ENCODE measurements around the gene CNOT9. TPM values are rescaled to one million over a fixed set of nuclear protein-coding genes. Genes with fewer than 3 reads are reported as not detected.

Gene CNOT9
- total RNA-seq, 1 experiment from 2014 or later: 65.7 TPM

DNA sequence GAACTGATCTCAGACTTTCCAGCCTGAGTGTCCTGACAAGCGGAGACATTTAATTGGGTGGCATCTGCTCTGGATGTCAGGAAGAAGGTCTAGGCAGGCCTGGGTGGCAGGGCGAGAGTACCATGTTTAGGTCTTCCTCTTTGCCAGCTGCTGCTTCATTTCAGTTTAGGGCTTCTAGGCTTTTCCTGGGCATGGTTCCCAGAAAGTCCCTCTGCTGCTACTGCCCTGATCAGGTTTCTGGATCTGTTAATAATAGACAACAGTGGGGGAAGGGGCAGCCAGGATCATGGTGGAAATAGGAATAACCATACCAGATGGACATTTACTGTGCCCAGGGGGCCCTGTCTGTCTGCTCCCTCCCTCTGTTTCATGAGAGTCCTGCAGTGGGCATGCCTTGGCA, 36.8 kb downstream of the CNOT9 start:
- ChIA-PET CTCF (no interaction called here), RAD21 (ENCODE audit: low non-redundant PET in 1 of 2, low total read pairs in 2 of 2, uncharacterized antibody in 2 of 2, unreplicated experiment in 2 of 2) (no interaction called here), POLR2A (no interaction called here)
- Histone ChIP-seq H4K20me1 (ENCODE audit: insufficient read depth) (no peaks in the 10 kb centered on the region), H3K9me3 (ENCODE audit: control insufficient read depth in 1 of 2, insufficient read depth in 1 of 2, low read depth in 1 of 2, low read length in 2 of 2) (no peaks in the 10 kb centered on the region), H3K4me2 (ENCODE audit: low read length) (peak overlapping the region; percentile 29), H3K4me3 (replicated peaks in 1 of 2; ENCODE audit: low read depth in 1 of 2, low read length in 2 of 2) (no peak overlapping the region), H3K9me2 (ENCODE audit: insufficient read depth) (no peaks in the 10 kb centered on the region), H3K27ac (ENCODE audit: low read depth, low read length) (no peak overlapping the region), H3K36me3 (ENCODE audit: control insufficient read depth in 1 of 2, insufficient read depth in 2 of 2, low read length in 2 of 2) (no peaks in the 10 kb centered on the region), H3K79me2 (ENCODE audit: insufficient read depth, low read length) (no peaks in the 10 kb centered on the region), H3K27me3 (ENCODE audit: insufficient read depth, low read length) (no peaks in the 10 kb centered on the region), H3K4me1 (ENCODE audit: control insufficient read depth in 1 of 2, insufficient read depth in 2 of 2, low read length in 2 of 2) (peaks cover 5 to 12% of the 10 kb centered on the region in 2 experiments; a peak in 2 of 4 replicates), H3K9ac (ENCODE audit: low read length) (no peak overlapping the region), H2AFZ (ENCODE audit: low read depth, low read length, poor library complexity, severe bottlenecking) (no peak overlapping the region)
- BruUV-seq (replicated peaks): no TSS peak
- TF ChIP-seq, protein P1, sequence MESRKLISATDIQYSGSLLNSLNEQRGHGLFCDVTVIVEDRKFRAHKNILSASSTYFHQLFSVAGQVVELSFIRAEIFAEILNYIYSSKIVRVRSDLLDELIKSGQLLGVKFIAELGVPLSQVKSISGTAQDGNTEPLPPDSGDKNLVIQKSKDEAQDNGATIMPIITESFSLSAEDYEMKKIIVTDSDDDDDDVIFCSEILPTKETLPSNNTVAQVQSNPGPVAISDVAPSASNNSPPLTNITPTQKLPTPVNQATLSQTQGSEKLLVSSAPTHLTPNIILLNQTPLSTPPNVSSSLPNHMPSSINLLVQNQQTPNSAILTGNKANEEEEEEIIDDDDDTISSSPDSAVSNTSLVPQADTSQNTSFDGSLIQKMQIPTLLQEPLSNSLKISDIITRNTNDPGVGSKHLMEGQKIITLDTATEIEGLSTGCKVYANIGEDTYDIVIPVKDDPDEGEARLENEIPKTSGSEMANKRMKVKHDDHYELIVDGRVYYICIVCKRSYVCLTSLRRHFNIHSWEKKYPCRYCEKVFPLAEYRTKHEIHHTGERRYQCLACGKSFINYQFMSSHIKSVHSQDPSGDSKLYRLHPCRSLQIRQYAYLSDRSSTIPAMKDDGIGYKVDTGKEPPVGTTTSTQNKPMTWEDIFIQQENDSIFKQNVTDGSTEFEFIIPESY (IDR thresholded peaks at IDR 0.05; ENCODE audit: extremely low read depth, insufficient replicate concordance, low read length): no peak
- TF ChIP-seq FOSL1 (IDR thresholded peaks at IDR 0.05; ENCODE audit: low read depth): no peak
- no peak for TF ChIP-seq EGR1 (IDR thresholded peaks at IDR 0.05; ENCODE audit: low read depth)
- no peak for TF ChIP-seq CEBPB (IDR thresholded peaks at IDR 0.05; ENCODE audit: low read depth)
- TF ChIP-seq SRF (IDR thresholded peaks at IDR 0.05; ENCODE audit: low read depth): no peak
- TF ChIP-seq POLR2A (IDR thresholded peaks at IDR 0.05; ENCODE audit: borderline replicate concordance, extremely low read depth, insufficient read depth, insufficient read length): no peak
- TF ChIP-seq, protein P2, sequence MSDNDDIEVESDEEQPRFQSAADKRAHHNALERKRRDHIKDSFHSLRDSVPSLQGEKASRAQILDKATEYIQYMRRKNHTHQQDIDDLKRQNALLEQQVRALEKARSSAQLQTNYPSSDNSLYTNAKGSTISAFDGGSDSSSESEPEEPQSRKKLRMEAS (IDR thresholded peaks at IDR 0.05): no peak
- no peak for TF ChIP-seq YY1 (IDR thresholded peaks at IDR 0.05; ENCODE audit: extremely low read depth, insufficient replicate concordance, low read depth, low read length)
- no peak for TF ChIP-seq JUND (IDR thresholded peaks at IDR 0.05)
- no peak for TF ChIP-seq POLR2AphosphoS5 (IDR thresholded peaks at IDR 0.05; ENCODE audit: low read depth, low read length)
- TF ChIP-seq, protein P3, sequence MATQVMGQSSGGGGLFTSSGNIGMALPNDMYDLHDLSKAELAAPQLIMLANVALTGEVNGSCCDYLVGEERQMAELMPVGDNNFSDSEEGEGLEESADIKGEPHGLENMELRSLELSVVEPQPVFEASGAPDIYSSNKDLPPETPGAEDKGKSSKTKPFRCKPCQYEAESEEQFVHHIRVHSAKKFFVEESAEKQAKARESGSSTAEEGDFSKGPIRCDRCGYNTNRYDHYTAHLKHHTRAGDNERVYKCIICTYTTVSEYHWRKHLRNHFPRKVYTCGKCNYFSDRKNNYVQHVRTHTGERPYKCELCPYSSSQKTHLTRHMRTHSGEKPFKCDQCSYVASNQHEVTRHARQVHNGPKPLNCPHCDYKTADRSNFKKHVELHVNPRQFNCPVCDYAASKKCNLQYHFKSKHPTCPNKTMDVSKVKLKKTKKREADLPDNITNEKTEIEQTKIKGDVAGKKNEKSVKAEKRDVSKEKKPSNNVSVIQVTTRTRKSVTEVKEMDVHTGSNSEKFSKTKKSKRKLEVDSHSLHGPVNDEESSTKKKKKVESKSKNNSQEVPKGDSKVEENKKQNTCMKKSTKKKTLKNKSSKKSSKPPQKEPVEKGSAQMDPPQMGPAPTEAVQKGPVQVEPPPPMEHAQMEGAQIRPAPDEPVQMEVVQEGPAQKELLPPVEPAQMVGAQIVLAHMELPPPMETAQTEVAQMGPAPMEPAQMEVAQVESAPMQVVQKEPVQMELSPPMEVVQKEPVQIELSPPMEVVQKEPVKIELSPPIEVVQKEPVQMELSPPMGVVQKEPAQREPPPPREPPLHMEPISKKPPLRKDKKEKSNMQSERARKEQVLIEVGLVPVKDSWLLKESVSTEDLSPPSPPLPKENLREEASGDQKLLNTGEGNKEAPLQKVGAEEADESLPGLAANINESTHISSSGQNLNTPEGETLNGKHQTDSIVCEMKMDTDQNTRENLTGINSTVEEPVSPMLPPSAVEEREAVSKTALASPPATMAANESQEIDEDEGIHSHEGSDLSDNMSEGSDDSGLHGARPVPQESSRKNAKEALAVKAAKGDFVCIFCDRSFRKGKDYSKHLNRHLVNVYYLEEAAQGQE (IDR thresholded peaks at IDR 0.05; ENCODE audit: low read depth): no peak
- DNase-seq (ENCODE audit: low read depth, low spot score) (no peak), ATAC-seq (no peak)
- intact Hi-C loops (cut with micrococcal nuclease): no loop called here
